Activated CD4-positive, alpha-beta T cell treated with anti-CD3 and anti-CD28 coated beads, Interleukin-2, Interleukin-4, amounts not matched to agents 100 ng/mL and 50 ng/mL, durations not matched to agents 16 hours and 8 hours (primary cell): Measurements from ENCODE around the gene SMIM7.
A peak's percentile ranks its signal among the peaks of the same experiment; 100 is the strongest.
"Not testable (repeated sequence)": the region's sequence is repeated elsewhere in the genome, so short reads cannot be mapped to it uniquely, and the experiment has no call there.

ENCODE experiments used
- DNase-seq: peaks from one replicate; pipeline ENCODE4 v3.0.0-alpha.2; 2020; ENCODE audit warnings: low spot score

Gene SMIM7

DNA sequence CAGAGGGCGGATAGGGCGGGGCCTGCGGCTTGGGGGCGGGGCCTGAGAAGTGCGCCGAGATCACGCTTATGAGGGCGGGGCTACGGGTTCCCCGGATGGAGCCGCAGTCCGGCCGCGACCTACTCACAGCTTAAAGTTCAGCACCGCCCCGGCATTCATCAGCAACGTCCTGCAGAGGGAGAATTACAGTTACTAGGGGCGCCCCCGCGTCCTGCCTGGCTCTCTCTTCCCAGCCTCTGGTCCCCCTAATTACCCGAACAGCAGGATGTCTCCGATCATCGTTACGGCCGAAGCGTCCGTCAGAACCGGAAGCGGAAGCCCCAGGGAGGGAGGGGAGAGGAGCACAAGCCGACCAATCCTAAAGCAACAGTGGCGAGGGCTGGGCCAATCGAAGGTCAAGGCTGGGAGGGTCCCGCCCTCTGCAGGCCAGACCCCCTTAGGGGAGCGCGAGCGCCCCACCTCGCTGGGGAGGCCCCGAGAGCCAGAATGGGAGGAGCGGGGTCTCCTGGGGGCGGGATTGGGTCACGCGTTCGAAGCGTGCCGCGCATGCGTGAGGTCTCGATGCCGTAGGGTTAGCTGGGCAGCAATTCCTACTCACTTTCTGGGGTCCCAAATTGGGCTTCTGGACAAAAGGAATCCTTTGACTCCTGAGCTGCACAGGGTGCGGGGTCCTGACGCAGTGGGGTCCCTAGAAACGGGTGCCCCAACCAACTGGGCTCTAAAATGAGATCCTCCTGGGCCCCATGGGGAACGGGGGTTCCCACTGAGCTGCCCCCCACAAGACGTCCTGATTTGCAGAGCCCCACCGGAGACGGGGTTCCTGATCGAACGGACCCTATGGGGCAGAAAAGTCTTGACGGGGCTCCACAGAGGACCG is at the start of gene SMIM7:
TSS of gene SMIM7 (minus strand) at position 313 of the 877 bp plus-strand sequence. CDS start at position 279, 34 bp downstream.
- peak; percentile 99 for DNase-seq

DNA sequence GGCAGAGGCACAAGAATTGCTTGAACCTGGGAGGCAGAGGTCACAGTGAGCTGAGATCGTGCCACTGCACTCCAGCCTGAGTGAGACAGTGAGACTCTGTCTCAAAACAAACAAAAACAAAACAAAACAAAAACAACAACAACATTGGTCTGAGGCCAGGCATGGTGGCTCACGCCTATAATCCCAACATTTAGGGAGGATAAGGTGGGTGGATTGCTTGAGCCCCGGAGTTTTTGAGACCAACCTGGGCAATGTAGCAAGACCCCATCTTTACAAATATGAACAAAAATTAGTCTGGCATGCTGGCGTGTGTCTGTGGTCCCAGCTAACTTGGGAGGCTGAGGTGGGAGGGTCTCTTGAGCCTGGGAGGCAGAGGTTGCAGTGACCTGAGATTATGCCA is 43.7 kb upstream of the SMIM7 start:
- DNase-seq: no peak

DNA sequence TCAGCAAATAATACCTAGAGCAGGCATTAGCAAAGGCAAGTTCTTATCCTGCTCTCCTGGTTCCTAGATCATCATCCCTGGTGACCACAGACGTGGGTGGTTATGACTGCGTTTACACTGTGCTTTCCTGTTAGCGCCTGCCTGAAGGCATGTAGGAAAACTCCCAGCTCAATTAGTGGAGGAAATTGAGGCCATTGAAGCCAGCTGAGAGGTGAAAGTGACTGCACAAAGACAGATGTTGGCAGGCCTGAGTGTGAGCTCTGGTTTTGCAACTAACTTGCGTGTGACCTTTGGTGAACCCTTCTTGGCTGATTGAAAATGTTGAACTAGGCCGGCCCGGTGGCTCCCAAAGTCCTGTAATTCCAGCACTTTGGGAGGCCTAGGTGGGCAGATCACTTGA is 42.2 kb upstream of the SMIM7 start:
- no peak for DNase-seq

DNA sequence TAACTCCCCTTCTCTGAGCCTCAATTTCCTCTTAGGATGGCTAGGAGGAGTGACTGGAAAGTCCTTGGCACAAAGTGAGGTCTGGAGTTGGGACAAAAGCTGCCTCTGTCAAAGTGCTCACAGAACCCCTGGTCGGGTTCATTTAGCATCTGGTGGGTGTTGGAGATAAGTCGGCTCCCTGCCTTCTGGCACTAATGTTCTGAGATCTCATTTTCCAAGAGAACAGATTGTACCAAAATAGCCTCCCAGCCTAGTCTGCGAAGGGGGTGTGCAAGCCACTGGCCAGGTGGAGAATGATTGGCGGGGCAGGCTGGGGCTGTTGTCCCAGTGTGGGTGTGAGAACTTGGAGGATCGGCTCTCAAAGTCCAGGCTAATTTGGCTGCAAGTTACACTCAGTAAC is 39.0 kb upstream of the SMIM7 start:
- no peak for DNase-seq

DNA sequence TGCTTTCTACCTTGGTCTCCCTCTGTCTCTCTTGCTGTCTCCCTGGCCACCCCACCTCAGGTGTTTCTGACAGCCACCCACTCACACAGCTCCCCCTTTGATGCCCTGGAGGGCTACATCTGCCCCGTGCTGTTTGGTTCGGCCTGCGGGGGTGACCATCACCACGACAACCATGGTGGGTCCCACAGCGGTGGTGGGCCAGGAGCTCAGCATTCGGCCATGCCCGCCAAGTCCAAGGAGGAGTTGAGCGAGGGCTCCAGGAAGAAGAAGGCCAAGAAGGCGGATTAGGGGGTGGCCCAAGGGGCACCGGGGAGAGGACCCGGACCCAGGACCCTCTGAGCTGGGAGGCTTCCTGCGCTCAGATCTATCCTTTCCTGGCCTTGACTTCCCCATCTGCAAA is 28.1 kb upstream of the SMIM7 start:
- DNase-seq: no peak

DNA sequence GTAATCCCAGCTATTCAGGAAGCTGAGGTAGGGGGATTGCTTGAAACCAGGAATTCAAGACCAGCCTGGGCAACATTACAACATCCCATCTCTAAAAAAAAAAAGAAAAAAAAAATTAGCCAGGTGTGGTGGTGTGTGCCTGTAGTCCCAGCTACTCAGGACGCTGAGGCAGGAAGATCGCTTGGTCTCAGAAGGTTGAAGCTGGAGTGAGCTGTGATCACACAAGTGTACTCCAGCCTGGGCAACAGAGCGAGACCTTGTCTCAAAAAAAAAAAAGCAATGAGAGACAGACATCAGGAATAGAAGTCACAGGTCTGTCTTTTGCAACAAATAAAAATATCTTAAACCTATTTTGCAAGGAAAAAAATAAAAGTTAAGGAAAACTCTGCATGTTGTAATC is 24.3 kb upstream of the SMIM7 start:
- no peak for DNase-seq

DNA sequence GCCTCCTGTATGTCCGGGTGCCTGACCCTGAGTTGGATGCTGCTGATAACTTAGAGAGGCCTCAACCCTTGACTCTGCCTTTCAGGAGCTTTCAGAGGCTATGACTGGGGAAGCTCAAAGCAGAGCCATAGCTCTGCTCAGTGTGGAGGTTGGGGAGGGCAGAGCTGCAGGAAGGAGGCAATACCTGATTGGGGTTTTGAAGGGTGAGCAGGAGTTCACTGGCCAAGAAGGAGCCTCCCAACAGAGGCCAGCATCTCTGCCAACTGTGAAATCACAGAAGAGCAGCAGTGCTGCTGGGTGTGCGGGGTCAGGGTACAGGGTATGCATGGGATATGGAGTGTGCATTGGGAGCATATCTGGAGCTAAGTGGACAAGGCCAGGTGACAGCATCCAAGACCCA is 22.6 kb upstream of the SMIM7 start:
- DNase-seq: no peak

DNA sequence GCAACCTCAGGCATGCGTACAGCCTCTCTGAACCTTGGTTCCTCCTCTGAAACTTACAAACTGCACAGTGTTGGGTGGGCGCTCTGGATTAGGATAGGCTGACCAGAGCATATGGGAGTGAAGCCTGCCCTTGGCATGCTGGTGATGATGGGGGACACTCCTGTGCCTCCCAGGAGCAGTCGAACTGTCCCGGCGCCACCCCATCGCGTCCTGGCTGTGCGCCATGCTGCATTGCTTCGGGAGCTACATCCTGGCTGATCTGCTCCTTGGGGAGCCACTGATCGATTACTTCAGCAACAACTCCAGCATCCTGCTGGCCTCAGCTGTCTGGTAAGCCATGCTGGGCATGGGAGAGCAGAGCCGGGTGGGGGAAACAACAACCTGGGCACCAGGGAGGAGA is 19.9 kb upstream of the SMIM7 start:
- no peak for DNase-seq

DNA sequence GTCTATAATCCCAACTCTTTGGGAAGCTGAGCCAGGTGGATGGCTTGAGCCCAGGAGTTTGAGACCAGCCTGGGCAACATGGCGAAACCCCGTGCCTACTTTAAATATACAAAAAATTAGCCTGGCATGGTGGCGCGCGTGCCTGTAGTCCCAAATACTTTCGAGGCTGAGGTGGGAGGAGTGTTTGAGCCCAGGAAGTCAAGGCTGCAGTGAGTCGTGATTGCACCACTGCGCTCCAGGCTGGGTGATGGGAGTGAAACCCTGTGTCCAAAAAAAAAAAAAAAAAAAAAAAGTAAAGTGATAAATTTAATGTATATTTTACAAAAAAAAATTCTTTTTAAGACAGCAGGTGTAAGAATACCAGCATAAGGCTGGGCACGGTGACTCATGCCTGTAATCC is 18.6 kb upstream of the SMIM7 start:
- no peak for DNase-seq

DNA sequence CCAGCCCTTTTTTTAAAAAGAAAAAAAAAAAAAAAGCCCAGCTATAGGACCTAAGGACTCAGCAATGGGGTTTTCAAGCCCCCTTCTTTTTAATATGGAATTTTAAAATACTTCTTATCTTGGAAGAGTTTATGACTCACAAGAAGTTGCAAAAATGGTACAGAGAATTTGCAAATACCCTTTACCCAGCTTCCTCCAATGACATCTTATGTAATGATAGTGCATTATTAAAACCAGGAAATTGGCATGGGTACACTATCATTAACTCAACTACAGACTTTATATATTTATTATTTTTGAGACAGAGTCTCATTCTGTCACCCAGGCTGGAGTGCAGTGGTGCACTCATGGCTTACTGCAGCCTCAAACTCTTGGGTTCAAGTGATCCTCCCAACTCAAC is 17.1 kb upstream of the SMIM7 start:
- no peak for DNase-seq

DNA sequence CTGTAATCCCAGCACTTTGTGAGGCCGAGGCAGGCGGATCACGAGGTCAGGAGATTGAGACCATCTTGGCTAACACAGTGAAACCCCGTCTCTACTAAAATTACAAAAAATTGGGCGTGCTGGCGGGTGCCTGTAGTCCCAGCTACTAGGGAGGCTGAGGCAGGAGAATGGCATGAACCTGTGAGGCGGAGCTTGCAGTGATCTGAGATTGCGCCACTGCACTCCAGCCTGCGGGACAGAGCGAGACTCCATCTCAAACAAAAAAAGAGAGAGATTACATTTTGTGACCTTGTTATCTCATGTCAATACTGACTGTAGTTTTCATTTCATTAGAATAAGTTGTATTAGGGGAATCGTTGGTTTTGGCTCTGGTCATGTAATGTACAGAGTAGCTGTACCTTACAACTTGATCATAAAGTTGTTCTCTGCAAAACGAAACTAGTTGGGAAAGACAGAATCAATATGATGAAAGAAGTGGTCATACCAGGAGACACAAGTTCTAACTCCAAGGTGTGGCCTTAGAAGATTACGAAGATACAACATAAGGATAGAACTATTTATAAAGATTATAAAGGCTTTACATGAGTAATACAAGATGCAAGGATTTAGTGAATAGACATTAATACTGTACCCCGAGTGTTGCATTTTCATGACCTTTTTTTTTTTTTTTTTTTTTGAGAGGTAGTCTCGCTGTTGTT is 16.3 kb upstream of the SMIM7 start:
- no peak for DNase-seq

DNA sequence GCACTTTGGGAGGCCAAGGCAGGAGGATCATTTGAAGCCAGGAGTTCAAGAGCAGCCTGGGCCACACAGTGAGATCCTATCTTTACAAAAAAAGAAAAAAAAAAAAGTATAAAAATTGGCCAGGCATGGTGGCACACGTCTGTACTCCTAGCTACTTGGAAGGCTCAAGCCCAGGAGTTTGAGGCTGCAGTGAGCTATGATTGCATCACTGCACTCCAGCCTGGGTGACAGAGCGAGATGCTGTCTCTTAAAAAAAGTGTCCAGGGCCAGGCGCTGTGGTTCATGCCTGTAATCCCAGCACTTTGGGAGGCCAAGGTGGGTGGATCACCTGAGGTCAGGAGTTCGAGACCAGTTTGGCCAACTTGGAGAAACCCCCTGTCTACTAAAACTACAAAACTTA is 13.9 kb upstream of the SMIM7 start:
- not testable (repeated sequence) for DNase-seq

DNA sequence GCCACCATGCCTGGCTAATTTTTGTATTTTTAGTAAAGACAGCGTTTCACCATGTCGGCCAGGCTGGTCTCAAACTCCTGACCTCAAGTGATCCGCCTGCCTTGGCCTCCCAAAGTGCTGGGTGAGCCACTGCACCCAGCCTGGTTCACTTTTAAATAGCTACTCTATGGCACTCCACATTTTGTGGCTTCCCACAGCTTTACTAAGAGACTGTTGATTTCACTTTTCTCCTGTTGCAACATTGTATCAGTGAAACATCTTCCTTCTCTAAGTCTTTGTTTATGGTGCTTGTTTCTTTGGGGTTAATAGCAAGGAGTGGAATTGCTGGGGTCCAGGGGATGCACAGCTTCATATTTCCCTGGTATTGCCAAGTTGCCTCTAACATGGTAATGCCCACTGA is 13.3 kb upstream of the SMIM7 start:
- no peak for DNase-seq

DNA sequence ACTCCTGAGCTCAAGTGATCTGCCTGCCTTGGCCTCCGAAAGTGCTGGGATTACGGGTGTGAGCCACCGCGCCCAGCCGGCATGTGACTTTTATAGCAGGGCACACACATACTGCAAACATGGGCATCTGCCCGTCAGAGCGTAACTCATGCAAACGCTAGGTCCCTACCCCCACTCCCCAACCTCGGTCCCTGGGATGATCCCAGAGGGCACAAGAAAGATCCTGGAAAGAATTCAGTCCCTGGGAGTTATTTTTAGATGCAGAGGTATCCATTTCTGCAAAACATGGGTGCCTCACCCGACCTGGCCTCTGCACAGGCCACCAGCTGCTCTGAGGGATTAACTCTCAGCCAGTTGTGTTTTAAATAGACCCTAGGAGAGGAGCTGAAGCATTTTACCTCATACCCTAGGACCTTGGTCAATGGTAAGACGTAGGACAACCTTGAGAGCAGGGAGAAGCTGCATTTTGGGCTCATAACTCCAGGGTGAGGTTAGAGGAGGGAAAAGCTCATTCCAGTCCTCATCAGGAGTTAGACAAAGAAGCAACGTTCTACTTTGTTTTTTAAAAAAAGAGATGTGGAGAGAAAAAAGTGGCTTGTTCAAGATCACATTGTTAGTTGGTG is 11.8 kb upstream of the SMIM7 start:
- DNase-seq: no peak

DNA sequence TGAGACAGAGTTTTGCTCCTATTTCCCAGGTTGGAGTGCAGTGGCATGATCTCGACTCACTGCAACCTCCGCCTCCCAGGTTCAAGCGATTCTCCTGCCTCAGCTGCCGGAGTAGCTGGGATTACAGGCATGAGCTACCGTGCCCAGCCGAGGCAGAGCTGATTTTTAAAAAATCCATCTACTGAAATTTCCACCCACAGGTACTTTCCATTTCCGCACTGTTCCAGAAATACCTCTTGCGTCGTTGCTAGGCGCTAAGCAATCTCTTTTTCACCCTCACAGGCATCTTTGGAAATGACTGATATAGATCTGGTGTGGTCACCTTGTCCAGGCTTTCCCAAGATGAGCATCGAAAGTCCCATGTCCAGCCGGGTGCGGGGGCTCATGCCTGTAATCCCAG is 10.3 kb upstream of the SMIM7 start:
- DNase-seq: no peak

DNA sequence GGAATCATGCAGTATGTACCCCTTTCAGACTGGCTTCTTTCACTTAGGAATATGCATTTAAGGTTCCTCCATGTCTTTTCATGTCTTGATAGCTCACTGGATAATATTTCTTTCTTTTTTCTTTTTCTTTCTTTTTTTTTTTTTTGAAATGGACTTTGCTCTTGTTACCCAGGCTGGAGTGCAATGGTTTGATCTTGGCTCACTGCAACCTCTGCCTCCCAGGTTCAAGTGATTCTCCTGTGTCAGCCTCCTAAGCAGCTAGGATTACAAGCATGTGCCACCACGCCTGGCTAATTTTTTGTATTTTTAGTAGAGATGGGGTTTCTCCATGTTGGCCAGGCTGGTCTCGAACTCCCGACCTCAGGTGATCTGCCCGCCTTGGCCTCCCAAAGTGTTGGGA is 8.8 kb upstream of the SMIM7 start:
- not testable (repeated sequence) for DNase-seq

DNA sequence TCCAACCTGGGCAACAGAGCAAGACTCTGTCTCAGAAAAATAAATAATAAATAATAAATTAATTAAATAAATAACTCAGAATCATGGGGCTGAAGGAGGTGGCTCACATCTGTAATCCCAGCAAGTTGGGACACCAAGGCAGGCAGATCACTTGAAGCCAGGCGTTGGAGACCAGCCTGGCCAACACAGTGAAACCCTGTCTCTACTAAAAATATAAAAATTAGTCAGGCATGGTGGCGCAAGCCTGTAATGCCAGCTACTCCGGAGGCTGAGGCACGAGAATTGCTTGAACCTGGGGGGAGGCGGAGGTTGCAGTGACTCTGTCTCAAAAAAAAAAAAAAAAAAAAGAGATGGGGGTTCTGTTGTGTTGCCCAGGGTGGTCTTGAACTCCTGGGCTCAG is 8.2 kb upstream of the SMIM7 start:
- DNase-seq: no peak

DNA sequence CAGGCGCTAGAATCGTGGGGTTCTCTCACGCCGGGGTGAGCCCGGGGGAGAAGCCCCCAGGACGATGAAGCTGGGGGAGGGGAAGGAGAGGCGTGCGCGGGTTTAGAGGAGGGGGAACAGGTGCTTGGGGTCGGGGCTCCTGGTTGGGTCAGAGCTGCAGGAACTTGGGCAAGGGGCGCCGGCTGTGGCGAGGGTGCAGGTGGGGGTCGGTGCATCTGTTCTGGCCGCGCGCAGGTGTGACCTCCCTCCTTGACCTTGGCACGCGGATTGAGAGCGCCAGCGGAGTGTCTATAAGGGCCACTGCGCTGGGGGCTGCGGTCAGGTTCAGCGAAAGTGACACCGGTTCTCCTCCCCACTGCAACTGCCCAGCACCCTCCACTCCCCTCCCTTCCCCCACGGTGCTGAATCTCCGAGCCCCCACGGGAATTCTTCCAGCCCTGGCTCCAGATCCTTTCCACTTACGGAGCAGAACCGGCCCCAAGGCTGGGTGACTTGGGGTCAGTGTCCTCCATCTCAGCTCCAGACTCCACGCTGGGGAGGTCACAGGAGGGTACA is 1.6 kb upstream of the SMIM7 start:
- DNase-seq: no peak

DNA sequence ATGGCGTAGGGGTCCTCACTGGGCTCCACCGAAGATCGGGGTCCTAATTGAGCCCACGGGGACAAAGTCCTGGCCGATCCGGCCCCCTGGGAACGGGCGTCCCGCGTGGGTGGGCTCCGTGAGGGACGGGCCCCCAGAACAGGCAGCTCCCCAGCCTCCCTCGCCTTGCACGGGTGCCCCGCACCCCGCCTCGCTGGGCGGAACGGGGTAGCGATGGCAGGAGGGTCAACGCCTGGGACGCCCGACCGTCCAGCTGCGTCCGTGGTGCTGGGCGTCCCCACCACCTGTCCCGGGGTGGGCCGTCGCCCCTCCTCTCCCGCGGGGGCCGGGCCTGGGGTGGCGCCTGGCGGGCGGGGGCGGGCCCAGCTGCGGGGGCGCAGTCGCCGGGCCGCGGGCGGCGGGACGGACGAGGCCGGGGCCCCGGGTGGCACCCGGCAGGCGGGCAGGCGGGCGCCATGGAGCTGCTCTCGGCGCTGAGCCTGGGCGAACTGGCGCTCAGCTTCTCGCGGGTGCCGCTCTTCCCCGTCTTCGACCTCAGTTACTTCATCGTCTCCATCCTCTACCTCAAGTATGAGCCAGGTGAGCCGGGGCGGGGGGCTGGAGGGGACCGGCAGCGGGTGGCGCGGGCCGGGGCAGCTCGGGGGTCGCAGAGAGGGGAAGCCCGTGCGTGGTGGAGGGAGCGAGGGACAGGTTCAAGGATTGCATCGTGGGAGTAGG is 977 bp upstream of the SMIM7 start, which contains the start of gene TMEM38A:
TSS of gene TMEM38A (plus strand) at position 377 of the 717 bp plus-strand sequence. CDS start at position 456, 79 bp downstream.
- DNase-seq: peak; percentile 6

DNA sequence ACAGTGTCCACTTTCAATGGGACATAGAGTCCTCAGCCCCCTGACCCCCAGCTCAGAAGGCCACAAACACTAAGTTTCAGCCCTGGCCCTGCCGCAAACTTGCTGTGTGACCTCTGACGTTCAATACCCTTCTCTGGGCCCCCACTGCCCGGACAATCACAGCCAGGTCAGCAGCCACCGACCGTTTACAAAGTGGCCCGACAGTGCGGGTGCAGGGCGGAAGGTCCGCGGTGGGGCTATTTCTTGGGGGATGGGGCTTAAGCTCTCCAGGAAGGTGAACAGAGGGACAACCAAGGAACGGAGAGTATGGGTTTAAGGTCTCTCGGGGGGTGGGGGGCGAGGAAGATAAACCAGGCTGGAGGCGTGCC is 496 bp downstream of the SMIM7 start:
- DNase-seq: no peak

DNA sequence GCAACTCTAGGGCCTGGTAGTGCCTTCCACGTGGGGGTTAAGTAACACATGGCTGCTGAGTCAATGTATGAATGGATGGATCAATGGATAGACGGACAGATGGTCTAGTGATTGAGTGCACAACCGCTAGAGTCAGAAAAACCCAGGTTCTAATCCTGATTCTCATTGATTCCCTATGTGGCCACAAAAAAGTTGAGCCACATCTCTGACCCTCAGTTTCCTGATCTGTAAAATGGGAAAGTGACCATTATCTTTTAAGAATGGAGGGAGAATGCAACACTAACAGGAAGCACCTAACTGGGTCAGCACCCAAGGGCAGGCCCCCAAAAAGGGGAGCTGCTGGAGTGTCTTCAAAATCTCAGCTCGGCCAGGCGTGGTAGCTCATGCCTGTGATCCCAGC is 2.6 kb downstream of the SMIM7 start:
- no peak for DNase-seq

DNA sequence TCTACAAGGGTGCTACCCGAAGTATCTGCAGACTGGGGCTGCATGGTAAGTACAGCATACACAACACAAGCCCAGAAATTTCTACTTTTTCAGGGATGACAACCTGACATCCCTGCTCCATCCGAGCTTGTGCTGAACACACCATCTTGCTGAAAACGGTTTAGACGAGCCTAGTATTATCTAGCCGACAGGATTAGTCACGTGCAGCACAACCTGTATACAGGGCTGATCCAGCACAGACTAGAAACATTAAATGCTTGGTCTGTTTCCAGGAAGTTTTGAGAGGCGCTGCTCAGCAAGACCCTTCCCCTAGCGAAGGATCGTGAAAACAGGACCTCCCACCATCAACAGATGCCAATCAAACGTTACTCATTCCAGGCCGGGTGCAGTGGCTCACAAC is 4.2 kb downstream of the SMIM7 start:
- DNase-seq: no peak
